Bone marrow (tissue), 2 donors: ENCODE measurements around the gene CCDC102A.
A peak's percentile ranks its signal among the peaks of the same experiment; 100 is the strongest.

Experiments
- DNase-seq, 2 donors: peaks; one replicate each; lab custom pipeline; 2025; lab: John Stamatoyannopoulos, UW

CCDC102A gene

DNA sequence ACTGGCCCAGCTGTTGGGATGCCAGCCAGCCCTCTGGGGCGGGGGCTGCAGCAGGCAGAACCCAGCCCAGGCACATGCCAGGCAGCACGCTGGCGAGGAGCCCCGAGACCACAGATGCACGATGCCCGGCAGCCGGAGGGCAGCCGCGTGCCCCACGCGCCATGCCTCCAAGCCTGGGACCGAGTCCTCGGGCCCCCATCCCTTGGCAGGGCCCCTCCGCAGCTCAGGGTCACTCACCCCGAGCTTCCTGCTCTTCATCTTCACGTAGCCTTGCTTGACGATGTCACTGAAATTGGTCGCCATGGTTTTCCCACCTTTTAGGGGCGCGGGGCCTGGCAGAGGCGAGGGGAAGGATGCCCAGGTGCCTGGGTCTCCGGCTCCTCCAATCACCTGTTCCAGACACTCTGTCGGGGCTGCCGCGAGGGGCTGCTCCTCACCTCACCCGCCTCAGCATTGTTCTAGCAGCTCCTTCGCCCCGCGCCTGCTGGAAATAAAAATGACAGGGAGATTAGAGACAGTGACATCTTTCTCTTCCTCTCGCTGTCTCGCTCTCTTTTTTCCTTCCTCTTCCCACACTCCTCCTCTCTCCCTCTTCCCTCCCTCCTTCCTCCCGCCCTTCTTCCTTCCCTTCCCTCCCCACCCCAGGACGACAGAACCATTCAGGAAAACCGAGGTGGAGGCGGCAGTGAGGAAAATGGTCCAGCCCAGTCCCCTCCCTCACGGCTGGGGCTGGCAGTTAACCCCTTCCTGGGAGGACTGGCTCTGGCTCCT, 57.0 kb downstream of the CCDC102A start:
- no peak for DNase-seq

DNA sequence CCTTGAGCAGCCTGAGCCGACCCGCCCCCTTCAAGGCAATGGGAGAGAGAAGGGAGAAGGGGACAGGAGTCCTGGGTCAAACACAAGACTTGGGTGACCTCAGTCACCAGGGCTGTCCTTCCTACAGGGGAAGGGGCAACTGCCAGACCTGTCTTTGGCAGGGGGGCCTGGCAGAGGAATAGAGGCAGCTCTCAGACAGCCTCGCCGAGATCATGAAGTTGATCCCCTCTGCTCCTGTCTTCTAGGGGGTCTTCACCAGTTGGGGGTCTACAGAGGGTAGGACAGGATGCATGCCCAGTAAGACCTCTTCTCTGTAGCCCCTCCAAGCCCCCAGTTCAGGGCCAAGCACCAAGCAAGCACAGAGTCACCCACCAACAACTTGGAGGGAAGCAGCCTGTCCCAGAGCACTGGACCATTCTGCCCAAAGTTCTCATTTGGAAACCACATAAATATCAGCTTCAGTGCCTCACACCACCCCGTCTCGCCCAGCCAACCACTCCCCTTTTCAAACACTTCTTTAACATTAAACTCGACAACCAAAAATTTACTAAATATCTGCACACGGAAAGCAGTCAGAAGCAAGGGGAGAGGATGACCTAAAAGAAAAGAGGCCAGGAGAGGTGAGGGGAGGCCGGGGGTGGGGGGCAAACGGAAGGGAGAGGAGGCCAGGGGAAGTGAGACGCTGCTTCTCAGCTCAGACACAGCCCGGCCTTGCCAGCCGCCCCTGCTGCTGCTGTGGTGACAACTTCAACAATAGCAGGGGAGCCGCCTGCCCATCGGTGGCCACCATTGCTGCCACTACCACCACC, 57.8 kb downstream of the CCDC102A start:
- no peak for DNase-seq

DNA sequence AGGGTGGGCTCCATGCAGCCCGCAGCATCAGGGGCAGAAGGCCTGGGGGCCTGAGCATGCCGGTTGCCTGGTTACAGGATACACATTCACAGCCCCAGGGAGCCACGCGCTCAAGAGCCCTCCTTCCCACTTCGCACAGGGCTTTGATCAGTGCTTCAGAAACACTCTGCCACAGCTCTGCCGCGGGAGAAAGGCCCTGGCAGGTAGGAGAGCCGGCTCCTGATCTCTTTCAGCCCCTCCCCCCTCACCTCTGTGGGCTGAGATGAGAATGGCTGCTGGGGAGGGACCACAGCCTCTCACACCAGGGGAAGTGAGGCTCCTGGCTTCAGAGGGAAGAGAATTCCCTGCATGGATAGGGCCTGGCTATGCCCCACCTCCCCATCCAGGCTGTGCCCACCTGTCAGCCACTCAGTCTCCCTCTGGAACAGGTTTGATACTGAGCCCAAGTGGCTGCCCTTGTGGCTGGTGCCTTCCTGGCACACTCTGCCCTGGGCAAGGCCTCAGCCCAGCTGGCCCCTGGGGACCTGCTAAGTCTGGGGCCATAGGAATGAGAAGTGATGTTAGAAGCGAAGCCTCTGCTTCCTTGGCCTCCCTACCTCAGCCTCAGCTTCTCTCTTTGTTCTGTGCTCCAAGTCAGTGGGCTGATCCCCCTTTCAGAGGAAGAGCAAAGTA, 58.7 kb downstream of the CCDC102A start:
- no peak for DNase-seq

DNA sequence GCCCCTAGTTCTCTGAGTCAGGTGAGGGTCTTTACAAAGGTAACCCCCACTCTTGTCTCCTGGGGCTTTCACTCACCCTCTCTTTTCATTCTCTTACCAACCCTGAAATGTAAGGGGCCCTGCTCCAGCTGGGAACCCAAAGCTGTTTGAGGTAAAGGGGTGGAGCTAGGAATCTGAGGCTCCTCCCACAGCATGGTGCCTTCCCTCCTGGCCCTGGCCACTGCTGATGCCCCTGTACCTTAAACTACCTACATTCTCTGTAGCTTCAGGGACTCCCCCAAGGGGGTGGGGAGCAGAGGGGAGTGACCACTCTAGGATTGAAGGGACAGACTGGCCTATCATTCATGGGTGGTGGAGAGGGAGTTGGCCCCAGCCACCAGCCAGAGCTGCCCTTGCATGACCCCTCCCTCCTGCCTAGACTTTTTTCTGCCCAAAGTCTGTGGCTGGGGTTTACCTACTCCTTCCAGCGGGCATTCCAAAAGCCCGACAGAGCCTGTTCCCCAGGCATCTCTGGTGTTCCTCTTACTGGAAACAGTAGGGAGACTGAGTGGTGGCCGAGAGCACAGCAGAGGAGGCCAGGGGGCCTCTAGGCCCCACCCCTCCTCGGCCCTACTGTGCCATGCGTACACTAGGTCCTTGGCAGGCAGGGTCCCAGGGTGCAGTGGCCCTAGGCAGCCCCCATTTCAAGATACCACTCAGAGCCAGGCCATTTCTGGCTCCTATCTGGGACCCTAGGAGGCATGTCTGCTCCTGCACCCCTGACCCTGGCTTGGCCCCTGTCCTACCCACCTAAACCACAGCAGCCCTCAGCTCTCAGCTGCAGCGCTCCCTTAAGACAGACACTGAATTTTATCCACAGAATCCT, 59.6 kb downstream of the CCDC102A start:
- no peak for DNase-seq

DNA sequence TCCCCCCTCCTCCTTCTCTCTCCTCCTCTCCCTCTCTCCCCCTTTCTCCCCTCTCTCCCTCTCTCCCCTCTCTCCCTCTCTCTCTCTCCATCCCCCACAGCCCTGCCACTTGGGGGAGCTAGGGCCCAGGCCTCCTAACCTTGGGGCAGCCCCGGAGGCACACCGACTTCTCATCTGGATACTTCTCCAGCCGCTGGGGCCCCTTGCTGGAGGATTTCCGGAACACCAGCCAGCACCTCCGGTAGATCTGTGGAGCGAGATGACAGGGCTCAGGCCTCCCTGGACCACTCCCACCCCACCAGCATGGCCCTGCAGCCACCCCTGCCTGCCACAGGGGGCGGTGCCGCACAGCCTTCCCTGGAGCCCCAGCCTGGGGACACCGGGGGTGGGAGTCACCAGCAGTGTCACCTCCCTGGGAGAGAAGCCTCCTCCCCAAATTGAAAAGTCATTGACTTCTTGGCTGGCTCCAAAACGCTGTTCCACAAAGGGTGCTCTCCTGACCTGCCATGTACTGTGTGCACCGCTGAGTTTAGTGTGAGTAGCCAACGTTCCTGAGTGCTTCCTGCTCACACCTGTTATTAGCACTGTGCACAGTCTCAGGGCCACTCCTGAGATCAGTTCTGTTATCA, 60.5 kb downstream of the CCDC102A start:
- peak; percentile 23 to 97 for DNase-seq

DNA sequence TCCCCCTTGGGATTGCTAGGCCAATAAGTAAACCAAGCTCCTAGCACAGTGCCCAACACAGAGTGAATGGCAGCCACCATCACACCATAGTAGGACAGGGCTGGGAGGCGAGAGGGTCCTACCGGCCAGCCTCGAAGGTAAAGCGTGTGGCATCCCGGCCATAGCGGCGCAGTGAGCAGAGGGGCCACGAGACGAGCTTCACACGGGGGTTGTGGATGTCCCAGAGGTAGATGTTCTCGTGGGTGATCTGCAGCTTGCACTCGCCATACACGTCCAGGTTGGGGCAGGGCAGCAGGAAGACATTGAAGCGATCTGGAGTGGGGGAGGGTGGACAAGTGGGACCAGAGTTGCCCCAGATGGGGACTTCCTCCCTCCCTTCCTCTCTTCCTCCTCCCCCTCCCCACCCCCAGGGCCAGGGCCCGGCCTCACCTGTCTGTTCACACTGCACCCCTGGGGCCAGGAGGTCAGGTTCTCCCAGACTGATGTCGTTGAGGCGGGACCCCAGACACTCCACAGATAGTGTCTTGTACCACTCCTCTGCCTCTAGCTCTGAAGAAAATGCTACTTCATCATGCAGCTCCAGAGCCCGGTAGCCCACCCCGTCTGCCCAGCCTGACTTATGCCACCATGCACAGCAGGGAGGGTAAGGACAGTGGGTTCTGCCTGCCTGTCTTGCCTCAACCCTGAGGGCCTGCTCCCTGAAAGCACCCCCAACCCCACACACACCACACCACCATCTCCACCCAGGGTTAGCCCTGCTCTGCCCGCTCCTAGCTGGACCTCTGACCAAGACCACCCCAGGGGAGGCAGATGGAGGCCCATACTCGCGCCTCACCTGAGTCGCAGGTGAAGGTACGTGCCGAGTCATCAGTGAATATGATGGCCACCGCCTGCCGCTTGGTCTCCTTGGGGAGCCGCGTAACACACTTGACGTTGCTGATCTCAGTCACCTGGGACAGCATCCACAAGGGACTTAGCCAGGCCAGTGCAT, 61.4 kb downstream of the CCDC102A start:
- DNase-seq, result no peak

DNA sequence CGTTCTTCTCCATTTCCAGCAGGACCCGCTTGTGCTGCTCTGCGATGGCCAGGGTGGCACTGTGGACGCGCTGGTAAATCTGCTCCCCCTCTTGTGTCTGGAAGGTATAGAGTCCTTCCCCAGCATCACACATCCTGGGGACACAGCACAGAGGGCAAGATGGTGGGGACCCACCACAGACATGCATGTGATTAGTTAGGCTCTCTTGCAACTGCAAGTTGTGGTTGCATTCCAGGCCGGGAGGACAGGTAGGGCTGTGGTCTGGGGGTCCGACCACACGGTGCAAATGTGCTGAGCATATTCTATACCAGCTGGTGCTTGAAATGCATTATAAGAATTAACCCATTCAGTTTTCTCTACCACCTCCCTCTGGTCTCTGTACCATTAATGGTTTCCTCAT, 62.5 kb downstream of the CCDC102A start:
- no peak for DNase-seq

DNA sequence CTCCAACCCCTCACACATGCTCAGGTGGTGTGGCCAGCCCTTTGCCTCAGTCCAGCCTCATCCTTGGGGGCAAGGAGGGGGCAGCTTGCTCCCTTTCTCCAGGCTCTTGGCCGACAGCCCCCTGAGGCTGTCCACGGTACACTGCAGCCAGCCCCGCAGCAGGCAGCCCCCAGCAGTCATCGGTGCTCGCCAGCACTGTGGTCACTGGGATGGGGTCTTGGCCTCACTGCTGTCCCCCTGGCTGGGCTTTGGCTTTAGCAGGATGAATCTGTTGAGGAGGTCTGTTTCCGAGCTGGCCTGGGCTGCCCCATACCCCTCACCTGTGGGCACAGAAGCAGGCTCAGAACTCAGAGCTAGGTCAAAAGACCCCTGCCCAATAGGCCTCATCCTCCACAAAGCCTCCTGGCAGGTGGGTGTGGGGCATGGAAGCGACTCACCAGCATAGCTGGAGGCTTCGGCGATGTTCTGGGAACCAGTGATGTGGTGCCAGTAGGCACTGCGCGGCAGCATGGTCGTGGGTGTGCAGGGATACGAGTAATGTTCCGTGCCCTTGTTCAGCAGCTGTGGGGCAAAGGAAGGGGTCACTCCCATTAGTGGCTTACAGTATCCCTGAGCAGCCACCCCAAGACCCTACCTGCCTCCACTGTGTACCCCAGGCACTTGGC, 63.1 kb downstream of the CCDC102A start:
- DNase-seq, result no peak

DNA sequence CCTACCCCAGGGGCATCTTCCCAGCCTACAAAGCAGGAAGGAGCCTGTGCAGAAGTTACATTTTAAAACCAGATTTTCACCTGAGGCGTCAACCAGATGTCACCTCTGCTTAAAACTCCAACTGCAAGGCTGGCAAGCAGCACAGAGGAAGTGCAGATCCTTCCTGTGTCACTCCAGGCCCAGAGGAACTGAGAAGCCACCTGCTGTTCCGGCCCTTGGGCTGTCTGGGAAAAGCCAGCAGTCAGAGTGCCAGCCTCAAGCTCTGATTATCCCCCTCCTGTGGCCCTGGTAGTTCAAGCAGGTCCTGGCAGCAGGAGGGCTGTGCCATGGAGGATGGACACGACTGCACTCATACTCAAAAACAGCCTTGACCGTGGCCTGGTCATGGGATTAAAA, 63.7 kb downstream of the CCDC102A start:
- no peak for DNase-seq

DNA sequence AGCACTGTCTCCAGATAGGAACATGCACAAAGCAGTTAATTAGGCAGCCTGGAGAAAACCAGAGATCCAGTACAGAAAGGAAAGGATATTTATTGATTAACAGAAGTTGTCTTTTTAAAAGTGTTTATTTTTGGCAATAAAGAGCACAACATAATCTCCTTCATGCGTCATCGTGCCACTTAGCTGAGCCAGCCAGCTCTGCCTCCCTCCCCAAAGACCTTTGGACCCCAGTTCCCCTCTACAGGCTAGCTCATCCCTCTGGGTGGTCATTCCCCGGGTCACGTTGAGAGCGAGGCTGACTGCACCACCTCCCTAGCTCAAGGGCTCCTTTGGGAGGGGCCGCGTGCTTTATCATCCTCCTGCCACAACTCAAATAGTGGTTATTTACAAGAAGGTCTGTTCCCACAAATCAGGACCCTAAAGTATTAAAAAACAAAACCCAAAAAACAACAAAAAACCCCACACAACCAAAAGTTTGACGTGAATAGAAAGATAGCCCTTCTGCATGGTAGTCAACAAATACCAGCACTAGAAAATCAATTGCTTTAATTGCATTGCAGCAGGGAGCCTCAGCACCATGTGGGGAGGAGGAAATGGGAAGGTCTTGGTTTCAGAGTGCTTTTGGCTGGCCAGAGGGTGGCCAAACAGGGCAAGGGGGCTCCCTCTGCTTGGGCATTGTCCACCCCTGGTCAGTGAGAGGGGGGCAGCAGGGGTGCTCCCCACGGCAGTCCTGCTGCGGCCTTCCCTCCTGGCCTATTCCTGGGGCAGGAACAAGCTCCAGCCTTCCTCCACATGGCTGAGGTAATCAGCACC, 64.3 kb downstream of the CCDC102A start:
- DNase-seq, result no peak

DNA sequence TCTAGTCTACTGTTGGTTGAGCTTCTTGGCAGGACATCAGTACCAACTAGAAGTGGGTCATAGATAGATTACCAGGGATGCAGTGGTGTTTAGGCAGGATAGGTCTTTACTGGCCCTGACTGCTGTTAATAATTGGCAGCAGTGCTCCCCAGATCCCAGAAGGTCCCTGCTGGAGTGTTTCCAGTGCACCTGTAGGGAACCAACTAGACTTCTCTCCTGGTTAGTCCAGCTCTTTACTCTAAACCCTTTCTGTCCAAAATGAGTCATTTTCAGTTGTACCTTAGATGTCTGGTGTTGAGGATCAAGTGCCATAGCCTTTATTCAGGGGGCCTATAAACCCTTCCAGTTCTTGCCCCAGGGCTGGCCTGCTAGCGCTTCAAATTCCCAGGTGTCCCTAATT, 65.2 kb downstream of the CCDC102A start:
- no peak for DNase-seq

DNA sequence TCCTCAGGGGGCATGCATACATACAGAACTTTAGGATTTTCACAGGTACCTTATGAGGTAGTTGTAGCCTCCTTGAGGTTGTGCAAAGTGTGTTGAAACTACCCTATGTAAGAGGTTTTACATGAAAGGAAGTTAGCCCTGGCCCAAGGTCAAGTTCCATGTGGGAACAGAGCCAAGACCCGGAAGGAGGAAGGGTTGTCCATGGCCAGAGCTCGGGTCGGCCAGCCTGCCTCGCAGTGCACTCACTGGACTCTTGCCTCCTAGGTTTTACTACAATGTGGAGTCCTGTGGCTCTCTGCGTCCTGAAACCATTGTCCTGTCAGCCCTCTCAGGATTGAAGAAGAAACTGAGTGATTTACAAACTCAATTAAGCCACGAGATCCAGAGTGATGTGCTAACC, 65.7 kb downstream of the CCDC102A start:
- no peak for DNase-seq

DNA sequence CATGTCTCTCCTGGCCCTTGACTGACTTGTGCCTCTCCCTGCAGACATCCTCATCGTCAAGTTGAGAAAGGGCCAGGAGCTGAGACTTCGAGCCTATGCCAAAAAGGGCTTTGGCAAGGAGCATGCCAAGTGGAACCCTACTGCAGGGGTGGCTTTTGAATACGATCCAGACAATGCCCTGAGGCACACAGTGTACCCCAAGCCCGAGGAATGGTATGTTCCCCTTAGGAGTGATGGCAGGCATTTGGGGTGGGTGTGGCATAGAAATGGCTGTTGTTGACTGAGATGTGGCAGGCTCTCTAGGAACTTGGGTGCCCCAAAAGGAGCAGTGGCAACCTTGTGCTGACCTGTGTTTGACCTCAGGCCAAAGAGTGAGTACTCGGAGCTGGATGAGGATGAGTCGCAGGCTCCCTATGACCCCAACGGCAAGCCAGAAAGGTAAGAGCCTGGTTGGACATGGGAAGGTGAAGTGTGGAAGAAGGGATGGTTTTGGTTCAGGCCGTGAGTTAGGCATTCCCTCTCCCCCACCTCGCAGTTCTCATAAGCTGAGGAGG, 66.4 kb downstream of the CCDC102A start:
- no peak for DNase-seq

DNA sequence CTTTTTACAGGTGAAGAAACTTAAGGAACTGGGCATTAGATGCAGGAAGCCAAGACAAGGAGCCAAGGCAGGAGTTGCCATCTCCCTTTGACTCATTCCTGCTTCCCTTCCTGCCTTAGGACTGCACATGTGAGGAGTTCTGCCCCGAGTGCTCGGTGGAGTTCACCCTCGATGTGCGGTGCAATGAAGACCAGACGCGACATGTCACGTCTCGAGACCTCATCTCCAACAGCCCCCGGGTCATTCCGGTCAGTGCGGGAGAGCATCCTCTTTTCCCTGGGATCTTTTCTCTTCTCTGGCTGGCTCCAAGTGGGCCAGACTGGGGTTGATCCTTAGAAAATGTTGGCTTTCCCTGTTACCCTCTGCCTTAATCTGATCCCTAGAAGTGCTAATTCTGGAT, 67.3 kb downstream of the CCDC102A start:
- no peak for DNase-seq

DNA sequence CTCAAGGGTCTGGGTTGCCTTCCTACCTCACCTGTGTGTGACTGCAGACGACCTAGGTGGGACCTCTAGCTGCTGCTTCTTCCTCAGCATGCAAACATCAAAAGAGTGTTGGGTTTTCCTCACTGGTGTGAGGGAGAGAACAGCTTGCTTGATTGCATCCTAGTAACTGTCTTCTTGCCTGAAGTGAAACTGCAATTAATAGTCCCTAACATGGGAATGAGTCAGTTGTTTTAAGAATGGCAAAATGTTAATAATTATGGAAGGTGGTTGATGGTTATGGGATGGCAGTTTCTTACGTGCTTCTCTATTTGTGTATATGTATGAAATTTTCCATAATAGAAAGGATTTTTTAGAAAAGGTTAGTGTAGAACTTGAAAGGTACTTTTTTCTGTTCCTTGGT, 68.0 kb downstream of the CCDC102A start:
- no peak for DNase-seq

DNA sequence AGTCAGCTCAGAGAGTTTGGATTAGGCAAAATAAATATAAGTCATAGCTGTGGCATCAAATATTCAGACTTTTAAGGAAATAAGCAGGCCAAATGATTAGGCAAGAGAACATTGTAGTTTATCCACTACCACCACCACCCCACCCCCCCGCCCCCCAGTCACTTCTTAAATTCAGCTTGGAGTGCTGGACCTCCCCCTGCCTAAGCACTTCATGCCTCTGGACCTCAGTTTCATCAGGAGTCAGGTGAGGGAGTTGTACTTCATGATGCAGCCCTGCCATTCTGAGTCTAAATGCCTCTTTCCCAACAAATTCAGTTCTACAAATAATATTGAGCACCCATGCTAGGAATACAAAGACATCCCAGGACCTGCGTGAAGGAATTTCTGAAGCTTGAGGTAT, 71.8 kb downstream of the CCDC102A start:
- no peak for DNase-seq

DNA sequence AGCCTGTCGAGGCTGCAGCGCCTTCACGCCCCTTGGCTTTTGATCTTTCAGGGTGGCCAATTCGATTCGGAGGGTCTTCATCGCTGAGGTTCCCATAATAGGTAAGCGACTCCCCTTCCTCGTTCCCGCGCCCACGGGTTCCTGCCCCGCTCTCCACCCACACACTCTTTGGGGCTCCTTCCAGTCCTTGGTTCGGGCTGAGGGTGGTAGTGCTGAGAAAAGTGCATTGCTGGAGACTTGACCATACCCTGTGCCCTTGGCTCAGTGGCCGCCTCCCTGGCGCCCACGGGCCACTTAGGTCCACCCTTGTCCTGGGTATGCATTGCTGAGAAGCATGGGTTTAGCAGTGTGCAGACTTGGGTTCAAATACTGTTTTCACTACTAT, 73.4 kb downstream of the CCDC102A start:
- no peak for DNase-seq

DNA sequence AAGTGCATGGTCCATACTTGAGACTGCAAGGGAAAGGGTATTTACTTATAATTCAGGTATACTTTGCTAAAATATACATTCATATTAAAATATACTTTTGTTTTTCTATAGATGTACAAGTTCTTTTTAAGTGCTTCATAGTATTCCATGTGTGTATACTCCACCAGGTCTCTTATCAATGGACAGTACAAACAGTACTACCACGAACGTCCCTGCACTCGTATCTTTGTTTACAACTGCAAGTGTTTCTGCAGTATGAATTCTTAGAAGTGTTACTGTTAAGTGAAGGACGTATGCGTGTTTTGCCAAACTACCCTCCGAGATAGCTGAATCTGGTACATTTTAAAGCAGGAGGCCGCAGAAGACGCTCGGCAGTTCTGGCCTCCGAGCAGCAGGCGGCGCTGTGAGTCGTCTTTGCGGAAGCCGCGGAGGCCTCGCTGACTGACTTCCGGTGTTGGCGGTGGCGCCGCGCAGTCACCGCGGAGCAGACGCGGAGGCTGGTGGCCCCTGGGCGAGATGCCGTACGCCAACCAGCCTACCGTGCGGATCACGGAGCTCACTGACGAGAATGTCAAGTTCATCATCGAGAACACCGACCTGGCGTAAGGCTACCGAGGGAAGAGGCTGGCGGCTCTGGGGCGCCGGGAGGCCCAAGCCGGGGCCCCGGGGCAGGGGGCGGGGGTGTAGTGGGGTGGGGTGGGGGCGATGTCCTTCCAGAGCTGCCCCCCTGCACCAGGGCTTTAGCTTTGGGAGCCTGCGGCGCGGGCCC, 74.0 kb downstream of the CCDC102A start, which contains the start of gene POLR2C:
POLR2C (plus strand) TSS at position 471 of the 769 bp plus-strand sequence; CDS start at position 517, 46 bp downstream.
- DNase-seq, result peak; percentile 80 to 85
